NK-92 treated with Interleukin-12 subunit alpha and Interleukin-12 subunit beta, amount 100 ng/mL, for 24 hours (cell line): ENCODE results near the gene WFDC12.

ENCODE experiments used
- DNase-seq: peaks from one replicate; lab custom pipeline; 2025; lab: John Stamatoyannopoulos, UW

Gene WFDC12

GRCh38 chr20:45090481-45090880 lies 33.8 kb downstream of the WFDC12 start:
- no peak for DNase-seq

- DNase-seq, result no peak
Observed at GRCh38 chr20:45088247-45088646, 36.0 kb downstream of the WFDC12 start.

GRCh38 chr20:45087814-45088213 lies 36.5 kb downstream of the WFDC12 start:
- DNase-seq, result no peak

GRCh38 chr20:45087097-45087790 lies 37.0 kb downstream of the WFDC12 start:
- DNase-seq, result no peak

GRCh38 chr20:45085867-45086266 lies 38.4 kb downstream of the WFDC12 start:
- DNase-seq, result no peak

DNA sequence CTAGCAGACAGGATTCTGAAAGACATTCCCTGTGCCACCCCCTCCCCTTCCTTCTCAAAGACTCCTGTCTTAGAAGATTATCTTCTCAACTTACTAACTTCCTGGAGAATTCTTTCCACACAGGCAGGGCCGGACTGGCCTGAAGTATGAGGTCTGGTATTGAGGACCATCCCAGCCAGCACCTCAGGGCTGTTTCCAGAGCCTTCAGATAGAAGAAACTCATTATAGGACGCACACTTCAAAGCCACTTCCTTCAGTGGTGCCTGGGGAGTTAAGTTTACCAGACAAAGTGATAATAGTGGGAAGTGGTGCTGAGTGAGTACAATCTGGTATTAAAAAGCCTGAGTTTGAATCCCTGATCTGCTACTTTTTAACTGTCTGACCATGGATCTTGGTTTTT lies 39.0 kb downstream of the WFDC12 start:
- DNase-seq, result no peak

GRCh38 chr20:45083127-45083526 lies 41.1 kb downstream of the WFDC12 start:
- no peak for DNase-seq

DNA sequence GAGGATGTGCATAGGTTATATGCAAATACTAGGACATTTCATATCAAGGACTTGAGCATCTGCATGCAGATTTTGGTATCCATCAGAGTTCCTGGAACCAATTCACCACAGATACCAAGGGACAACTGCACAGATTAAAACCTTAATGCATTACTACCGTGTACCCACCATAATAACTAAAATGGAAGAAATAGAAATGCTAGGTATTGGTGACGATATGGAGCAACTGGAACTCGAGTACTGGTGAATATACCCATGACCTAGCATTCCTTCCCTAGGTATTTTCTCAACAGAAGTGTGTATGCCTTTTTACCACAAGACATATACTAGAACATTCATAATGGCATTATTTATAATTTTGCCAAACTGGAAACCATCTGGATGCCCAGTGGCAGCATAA lies 41.8 kb downstream of the WFDC12 start:
- no peak for DNase-seq

DNA sequence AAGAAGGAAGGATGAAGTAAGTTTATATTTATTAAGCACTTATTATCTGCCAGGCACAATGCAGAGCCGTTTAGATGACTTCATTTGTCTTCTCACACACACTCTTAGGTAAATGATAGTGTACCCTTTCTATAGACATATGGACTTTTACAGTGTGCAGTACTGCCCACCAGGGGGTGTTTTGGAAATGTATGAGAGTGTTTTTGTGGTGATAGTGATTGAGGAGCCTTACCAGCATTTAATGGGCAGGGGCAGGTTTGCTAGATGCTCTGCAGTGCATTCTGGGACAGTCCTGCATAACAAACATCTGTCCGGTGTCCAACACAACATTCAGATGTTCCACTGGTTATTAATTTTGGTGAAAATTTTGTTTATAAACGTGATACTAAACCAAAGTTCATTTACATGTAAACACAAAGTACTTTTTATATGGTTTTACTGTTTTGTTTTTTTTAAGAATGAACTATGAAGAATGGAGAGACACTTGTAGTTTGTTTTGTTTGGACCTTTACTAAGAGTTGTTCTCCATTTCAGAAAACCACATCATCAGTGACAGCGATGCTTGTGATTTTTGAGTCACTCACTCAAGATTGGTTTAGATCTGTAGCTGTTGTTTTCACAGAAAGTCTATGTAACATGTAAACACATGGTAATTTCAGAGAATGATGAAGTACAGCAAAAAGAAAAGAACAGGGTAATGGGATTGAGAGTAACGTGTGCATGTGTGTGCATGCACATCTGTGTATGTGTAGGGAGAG lies 43.2 kb downstream of the WFDC12 start:
- DNase-seq, result no peak

- no peak for DNase-seq
Observed at GRCh38 chr20:45077559-45077958, 46.7 kb downstream of the WFDC12 start.
